IPS-18c (cell line): ENCODE results near the gene NFATC4.

ENCODE experiments used
- H3K4me3 ChIP-seq: 2 replicates; pipeline ENCODE4 v1.7.0; 2013; ENCODE audit warnings: low read depth, mild to moderate bottlenecking, low read length, moderate library complexity; ENCODE audit not compliant: insufficient read depth
- H3K9me3 ChIP-seq: one replicate; pipeline ENCODE4 v1.6.1; 2013; ENCODE audit warnings: mild to moderate bottlenecking, low read length, moderate library complexity; ENCODE audit not compliant: control insufficient read depth, insufficient read depth

NFATC4 gene

GRCh38 chr14:24411443-24412389 lies 43.7 kb downstream of the NFATC4 start:
- Histone ChIP-seq H3K9me3 (no peaks in the 10 kb centered on the region), H3K4me3 (no peak overlapping the region)

- Histone ChIP-seq H3K4me3 (no peak overlapping the region), H3K9me3 (no peaks in the 10 kb centered on the region)
Observed at GRCh38 chr14:24414077-24414476, 46.1 kb downstream of the NFATC4 start.

GRCh38 chr14:24414732-24415420 lies 46.9 kb downstream of the NFATC4 start:
- H3K4me3 ChIP-seq = no peak overlapping the region
- H3K9me3 ChIP-seq = no peaks in the 10 kb centered on the region

GRCh38 chr14:24415421-24416253 lies 47.7 kb downstream of the NFATC4 start:
- no peak overlapping the region for H3K4me3 ChIP-seq
- H3K9me3 ChIP-seq = no peaks in the 10 kb centered on the region

- Histone ChIP-seq H3K9me3 (no peaks in the 10 kb centered on the region), H3K4me3 (no peak overlapping the region)
Observed at GRCh38 chr14:24416254-24416931, 48.4 kb downstream of the NFATC4 start.

GRCh38 chr14:24416932-24417619 lies 49.1 kb downstream of the NFATC4 start:
- no peaks in the 10 kb centered on the region for H3K9me3 ChIP-seq
- H3K4me3 ChIP-seq = no peak overlapping the region

GRCh38 chr14:24417832-24418491 lies 50.0 kb downstream of the NFATC4 start:
- Histone ChIP-seq H3K4me3 (no peak overlapping the region), H3K9me3 (no peaks in the 10 kb centered on the region)

GRCh38 chr14:24418492-24418873 lies 50.5 kb downstream of the NFATC4 start:
- Histone ChIP-seq H3K9me3 (no peaks in the 10 kb centered on the region), H3K4me3 (no peak overlapping the region)

- Histone ChIP-seq H3K4me3 (no peak overlapping the region), H3K9me3 (no peaks in the 10 kb centered on the region)
Observed at GRCh38 chr14:24422261-24422660, 54.3 kb downstream of the NFATC4 start.

GRCh38 chr14:24422694-24423601 lies 55.0 kb downstream of the NFATC4 start:
- Histone ChIP-seq H3K4me3 (no peak overlapping the region), H3K9me3 (no peaks in the 10 kb centered on the region)

GRCh38 chr14:24425704-24426103 lies 57.7 kb downstream of the NFATC4 start:
- no peak overlapping the region for H3K4me3 ChIP-seq
- H3K9me3 ChIP-seq = no peaks in the 10 kb centered on the region

GRCh38 chr14:24426150-24426911 lies 58.3 kb downstream of the NFATC4 start:
- no peak overlapping the region for H3K4me3 ChIP-seq

GRCh38 chr14:24426912-24427536 lies 59.0 kb downstream of the NFATC4 start:
- Histone ChIP-seq H3K4me3 (no peak overlapping the region), H3K9me3 (no peaks in the 10 kb centered on the region)

More at GRCh38 chr14:24426150-24426911, 58.3 kb downstream of the NFATC4 start:
- no peaks in the 10 kb centered on the region for H3K9me3 ChIP-seq
